ENCODE data around the gene MACROD2.

The MACROD2 gene

GRCh38 chr20:15455279-15455678, 1460.0 kb downstream of the MACROD2 start:
- DNase-seq (ENCODE audit: low spot score), result no peak
- in situ Hi-C loops (cut with MboI; ENCODE audit: low sequenced_read_pairs, unreplicated experiment), result no loop called here
- TF ChIP-seq, protein P1, sequence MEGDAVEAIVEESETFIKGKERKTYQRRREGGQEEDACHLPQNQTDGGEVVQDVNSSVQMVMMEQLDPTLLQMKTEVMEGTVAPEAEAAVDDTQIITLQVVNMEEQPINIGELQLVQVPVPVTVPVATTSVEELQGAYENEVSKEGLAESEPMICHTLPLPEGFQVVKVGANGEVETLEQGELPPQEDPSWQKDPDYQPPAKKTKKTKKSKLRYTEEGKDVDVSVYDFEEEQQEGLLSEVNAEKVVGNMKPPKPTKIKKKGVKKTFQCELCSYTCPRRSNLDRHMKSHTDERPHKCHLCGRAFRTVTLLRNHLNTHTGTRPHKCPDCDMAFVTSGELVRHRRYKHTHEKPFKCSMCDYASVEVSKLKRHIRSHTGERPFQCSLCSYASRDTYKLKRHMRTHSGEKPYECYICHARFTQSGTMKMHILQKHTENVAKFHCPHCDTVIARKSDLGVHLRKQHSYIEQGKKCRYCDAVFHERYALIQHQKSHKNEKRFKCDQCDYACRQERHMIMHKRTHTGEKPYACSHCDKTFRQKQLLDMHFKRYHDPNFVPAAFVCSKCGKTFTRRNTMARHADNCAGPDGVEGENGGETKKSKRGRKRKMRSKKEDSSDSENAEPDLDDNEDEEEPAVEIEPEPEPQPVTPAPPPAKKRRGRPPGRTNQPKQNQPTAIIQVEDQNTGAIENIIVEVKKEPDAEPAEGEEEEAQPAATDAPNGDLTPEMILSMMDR (IDR thresholded peaks at IDR 0.05; ENCODE audit: borderline replicate concordance, control extremely low read depth, extremely low read depth, insufficient read depth, missing control alignments), result no peak

DNA sequence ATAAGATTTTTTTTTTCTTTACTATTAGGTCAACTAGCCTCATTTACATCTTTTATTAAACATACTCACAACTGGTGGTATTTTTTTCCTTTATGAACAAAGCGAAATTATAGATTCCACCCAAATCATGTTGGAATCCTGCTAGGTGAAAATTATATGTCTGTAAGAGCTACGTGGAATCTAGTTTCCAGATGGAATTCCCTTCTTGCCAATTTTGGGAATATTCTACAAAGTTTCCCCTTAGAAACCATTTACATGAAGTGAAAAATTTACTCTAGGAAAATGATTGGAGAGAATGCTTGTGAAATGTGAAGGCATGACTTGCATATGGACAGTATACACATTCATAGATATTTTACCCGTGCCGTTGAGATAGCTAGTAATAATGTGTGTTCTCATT, 1466.6 kb downstream of the MACROD2 start:
- in situ Hi-C loops (cut with MboI; ENCODE audit: low sequenced_read_pairs, unreplicated experiment), result no loop called here
- TF ChIP-seq, protein P1 (IDR thresholded peaks at IDR 0.05; ENCODE audit: borderline replicate concordance, control extremely low read depth, extremely low read depth, insufficient read depth, missing control alignments), result no peak
- no peak for DNase-seq (ENCODE audit: low spot score)

GRCh38 chr20:15475483-15475882, 1480.2 kb downstream of the MACROD2 start:
- DNase-seq (ENCODE audit: low spot score), result no peak
- in situ Hi-C loops (cut with MboI; ENCODE audit: low sequenced_read_pairs, unreplicated experiment), result no loop called here
- TF ChIP-seq, protein P1 (IDR thresholded peaks at IDR 0.05; ENCODE audit: borderline replicate concordance, control extremely low read depth, extremely low read depth, insufficient read depth, missing control alignments), result no peak

- in situ Hi-C loops (cut with MboI; ENCODE audit: low sequenced_read_pairs, unreplicated experiment), result no loop called here
- DNase-seq (ENCODE audit: low spot score), result no peak
- TF ChIP-seq, protein P1 (IDR thresholded peaks at IDR 0.05; ENCODE audit: borderline replicate concordance, control extremely low read depth, extremely low read depth, insufficient read depth, missing control alignments), result no peak
Observed at GRCh38 chr20:15476186-15476585, 1480.9 kb downstream of the MACROD2 start.

GRCh38 chr20:15476781-15477180, 1481.5 kb downstream of the MACROD2 start:
- TF ChIP-seq, protein P1 (IDR thresholded peaks at IDR 0.05; ENCODE audit: borderline replicate concordance, control extremely low read depth, extremely low read depth, insufficient read depth, missing control alignments), result no peak
- no peak for DNase-seq (ENCODE audit: low spot score)
- in situ Hi-C loops (cut with MboI; ENCODE audit: low sequenced_read_pairs, unreplicated experiment), result no loop called here

DNA sequence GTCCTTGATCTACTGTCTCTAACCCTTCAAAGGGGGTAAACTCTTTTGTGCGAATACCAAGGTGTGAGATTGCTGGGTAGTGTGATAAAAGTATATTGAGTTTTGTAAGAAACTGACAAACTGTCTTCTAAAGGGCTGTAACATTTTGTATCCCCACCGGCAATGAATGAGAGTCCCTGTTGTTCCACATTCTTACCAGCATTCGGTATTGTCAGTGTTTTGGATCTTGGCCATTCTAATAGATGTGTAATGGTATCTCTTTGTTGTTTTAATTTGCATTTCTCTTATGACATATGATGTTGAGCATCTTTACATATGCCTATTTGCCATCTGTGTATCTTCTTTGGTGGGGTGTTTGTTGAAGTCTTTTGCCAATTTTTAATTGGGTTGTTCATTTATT, 1487.2 kb downstream of the MACROD2 start:
- in situ Hi-C loops (cut with MboI; ENCODE audit: low sequenced_read_pairs, unreplicated experiment), result no loop called here
- TF ChIP-seq, protein P1 (IDR thresholded peaks at IDR 0.05; ENCODE audit: borderline replicate concordance, control extremely low read depth, extremely low read depth, insufficient read depth, missing control alignments), result no peak
- DNase-seq (ENCODE audit: low spot score), result no peak

DNA sequence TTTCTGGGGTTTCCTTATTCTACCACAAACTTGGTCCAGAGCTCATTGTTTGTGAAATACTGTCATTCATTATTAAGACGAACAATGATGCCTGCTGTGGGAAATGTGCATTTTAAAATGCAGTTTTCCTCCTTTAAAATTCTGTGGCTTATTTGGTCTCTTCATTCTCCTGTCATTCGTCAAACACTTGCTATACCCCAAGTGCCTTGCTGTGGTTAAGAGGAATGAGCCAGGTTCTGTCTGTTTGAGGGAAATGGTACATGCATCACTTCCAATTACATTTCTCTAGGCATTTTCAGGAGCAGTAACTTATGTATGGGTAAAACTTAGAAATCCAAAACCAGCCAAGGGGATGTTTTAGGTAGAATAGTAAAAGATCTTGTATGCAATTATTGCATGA, 1490.2 kb downstream of the MACROD2 start:
- no peak for DNase-seq (ENCODE audit: low spot score)
- TF ChIP-seq, protein P1 (IDR thresholded peaks at IDR 0.05; ENCODE audit: borderline replicate concordance, control extremely low read depth, extremely low read depth, insufficient read depth, missing control alignments), result no peak
- in situ Hi-C loops (cut with MboI; ENCODE audit: low sequenced_read_pairs, unreplicated experiment), result no loop called here

All from GM13976 (cell line).